Esophagus squamous epithelium (tissue), 4 donors: ENCODE results near the gene PDK2.

ENCODE experiments used
- POLR2A ChIP-seq, 4 donors: fragments of 450-650 bp; IDR thresholded peaks; one replicate each; pipeline ENCODE4 v1.6.1; 2017; ENCODE audit warnings: antibody characterized with exemption in 4 of 4, mild to moderate bottlenecking in 4 of 4, moderate library complexity in 3 of 4
- TF ChIP-seq, protein P1 (sequence below), 6 experiments: fragments of 450-650 bp in 4 of 6; fragments of 200-600 bp in 2 of 6; sonication (generic) in 2 of 6; IDR thresholded peaks; one replicate each; pipeline ENCODE4 v1.5.1; 2016 to 2019; ENCODE audit warnings: antibody characterized with exemption in 6 of 6, mild to moderate bottlenecking in 4 of 6, moderate library complexity in 4 of 6

DNA sequence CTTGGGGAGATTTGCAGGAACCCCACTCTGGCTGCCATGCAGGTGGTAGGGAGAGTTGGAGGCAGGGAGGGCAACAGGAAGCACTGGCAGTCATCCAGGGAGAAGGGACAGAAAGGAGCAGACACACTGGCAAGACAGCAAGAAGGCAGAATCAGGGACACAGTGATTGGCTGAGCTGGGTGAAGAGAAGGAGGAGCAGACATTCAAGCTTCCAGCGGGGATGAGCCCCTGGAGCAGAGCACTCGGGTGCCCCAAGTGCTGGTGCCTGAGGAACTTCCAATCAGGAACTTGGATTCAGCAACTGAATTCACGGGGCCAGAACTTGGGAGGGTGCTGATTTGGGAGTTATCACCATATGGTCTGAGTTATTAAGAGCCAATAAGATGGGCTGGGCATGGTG is 45.5 kb upstream of the PDK2 start:
- TF ChIP-seq, protein P1, sequence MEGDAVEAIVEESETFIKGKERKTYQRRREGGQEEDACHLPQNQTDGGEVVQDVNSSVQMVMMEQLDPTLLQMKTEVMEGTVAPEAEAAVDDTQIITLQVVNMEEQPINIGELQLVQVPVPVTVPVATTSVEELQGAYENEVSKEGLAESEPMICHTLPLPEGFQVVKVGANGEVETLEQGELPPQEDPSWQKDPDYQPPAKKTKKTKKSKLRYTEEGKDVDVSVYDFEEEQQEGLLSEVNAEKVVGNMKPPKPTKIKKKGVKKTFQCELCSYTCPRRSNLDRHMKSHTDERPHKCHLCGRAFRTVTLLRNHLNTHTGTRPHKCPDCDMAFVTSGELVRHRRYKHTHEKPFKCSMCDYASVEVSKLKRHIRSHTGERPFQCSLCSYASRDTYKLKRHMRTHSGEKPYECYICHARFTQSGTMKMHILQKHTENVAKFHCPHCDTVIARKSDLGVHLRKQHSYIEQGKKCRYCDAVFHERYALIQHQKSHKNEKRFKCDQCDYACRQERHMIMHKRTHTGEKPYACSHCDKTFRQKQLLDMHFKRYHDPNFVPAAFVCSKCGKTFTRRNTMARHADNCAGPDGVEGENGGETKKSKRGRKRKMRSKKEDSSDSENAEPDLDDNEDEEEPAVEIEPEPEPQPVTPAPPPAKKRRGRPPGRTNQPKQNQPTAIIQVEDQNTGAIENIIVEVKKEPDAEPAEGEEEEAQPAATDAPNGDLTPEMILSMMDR (IDR thresholded peaks at IDR 0.05), result no peak
- TF ChIP-seq POLR2A (IDR thresholded peaks at IDR 0.05), result no peak
